Astrocyte of the cerebellum (primary cell): ENCODE data around the gene CHKA.

Experiments used
- DNase-seq: peaks from one replicate; pipeline ENCODE4 v3.0.0-alpha.2; 2011; ENCODE audit warnings: low read depth
- H3K4me3 ChIP-seq: 2 replicates; pipeline ENCODE4 v1.5.1; 2011; ENCODE audit warnings: mild to moderate bottlenecking, low read depth, low read length, moderate library complexity
- in situ Hi-C: cut with HindIII; loops from 2 replicates; pipeline ENCODE4 v1.10.0; 2017; ENCODE audit warnings: low sequenced_read_pairs
- TF ChIP-seq, protein P1 (sequence below): IDR thresholded peaks from 2 replicates; pipeline ENCODE4 v1.5.1; 2012; ENCODE audit warnings: low read length, low read depth, moderate library complexity, mild to moderate bottlenecking; ENCODE audit errors: missing control alignments

The CHKA gene

DNA sequence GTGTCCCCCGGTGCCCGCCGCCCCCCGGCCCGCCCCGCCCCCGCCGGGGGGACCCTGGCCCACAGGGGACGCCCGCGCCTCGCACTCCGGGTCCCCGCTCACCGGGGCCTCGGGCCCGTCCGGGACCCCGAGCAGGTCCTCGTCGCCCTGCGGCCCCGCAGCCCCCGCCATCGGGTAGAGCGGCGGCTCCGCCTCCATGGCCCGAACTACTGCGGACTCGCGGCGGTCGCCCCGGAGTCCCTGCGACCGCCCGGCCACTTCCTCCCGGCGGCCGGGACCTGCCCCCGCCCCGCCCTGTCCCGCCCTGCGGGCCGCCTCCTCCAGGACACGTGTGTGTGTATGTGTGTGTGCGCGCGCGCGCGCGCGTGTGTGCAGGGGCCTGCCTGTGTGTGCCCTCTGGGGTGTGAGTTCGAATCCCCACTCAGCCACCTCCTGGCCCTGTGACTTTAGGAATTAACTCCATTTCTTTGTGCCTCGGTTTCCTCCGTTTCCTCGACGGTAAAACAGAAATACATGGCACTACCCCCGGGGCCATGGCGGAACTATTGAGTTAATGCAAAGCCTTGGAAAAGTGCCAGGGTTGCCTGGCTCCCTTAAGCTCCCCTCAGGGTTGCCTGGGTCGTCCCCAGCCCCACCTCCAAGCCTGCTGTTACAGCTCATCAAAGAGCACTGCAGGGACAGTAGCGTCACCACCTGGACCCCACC is 117.2 kb downstream of the CHKA start, which contains the start of gene UNC93B1:
TSS of gene UNC93B1 (minus strand) at position 252 of the 705 bp plus-strand sequence. CDS start at position 198, 54 bp downstream.
- TF ChIP-seq, protein P1, sequence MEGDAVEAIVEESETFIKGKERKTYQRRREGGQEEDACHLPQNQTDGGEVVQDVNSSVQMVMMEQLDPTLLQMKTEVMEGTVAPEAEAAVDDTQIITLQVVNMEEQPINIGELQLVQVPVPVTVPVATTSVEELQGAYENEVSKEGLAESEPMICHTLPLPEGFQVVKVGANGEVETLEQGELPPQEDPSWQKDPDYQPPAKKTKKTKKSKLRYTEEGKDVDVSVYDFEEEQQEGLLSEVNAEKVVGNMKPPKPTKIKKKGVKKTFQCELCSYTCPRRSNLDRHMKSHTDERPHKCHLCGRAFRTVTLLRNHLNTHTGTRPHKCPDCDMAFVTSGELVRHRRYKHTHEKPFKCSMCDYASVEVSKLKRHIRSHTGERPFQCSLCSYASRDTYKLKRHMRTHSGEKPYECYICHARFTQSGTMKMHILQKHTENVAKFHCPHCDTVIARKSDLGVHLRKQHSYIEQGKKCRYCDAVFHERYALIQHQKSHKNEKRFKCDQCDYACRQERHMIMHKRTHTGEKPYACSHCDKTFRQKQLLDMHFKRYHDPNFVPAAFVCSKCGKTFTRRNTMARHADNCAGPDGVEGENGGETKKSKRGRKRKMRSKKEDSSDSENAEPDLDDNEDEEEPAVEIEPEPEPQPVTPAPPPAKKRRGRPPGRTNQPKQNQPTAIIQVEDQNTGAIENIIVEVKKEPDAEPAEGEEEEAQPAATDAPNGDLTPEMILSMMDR = no peak
- in situ Hi-C loops = no loop called here
- no peak for DNase-seq
- H3K4me3 ChIP-seq = peak within 1 kb of the TSS; percentile 51

DNA sequence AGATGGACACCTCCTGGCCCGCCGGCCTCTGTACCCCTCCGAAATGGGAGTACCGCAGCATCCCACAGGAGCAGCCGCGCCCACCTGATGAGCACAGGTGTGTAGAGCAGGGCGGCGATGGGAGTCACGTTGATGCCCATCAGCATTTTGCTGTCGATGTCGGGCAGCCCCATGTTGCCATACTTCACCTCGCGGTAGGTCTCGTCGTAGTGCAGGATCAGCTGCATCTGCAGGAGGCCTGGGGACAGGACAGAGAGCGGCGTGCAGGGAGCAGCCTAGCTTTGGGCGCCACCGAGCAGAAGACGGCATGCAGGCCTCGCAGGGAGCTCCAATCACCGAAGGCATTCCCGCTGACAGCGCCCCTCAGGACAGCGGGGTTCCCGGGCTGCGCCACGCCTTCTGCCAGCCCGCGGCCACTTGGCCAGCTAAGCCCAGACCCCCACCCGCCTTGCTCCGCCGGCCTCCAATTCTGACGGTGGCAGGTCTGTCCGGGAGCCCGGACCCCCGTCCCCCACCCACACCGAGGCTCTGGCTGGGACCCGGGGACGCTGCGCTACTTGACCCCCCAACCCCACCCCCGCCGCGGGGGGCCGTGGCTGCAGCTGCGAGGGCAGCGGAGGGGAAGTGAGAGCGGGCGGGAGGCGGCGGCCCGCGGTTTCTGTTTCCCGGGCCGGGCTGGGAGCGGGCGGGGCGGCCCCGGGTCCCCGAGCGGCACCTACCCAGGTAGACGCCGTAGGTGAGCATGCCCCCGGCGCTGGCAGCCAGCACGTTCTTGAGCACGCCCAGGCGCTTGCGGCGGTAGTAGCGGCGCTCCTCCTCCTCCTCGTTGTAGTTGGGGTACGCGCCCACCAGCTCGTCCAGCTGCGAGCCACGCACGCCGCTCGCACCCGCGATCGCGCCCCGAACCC is 118.0 kb downstream of the CHKA start:
- DNase-seq = no peak
- peak overlapping the region; percentile 51 for H3K4me3 ChIP-seq
- in situ Hi-C loops = no loop called here
- TF ChIP-seq, protein P1 = no peak
